ENCODE measurements around the gene ZNRF3.

Gene ZNRF3

GRCh38 chr22:29014293-29014692, 130.9 kb downstream of the ZNRF3 start:
- H3K9ac ChIP-seq (ENCODE audit: low read length): no peak overlapping the region
- TF ChIP-seq CTCF (IDR thresholded peaks at IDR 0.05; ENCODE audit: low read depth, low read length) (no peak), EZH2phosphoT487 (IDR thresholded peaks at IDR 0.05; ENCODE audit: low read depth) (no peak)
- H3K27me3 ChIP-seq (ENCODE audit: low read depth, low read length): no peaks in the 10 kb centered on the region
- peaks cover 15% of the 10 kb centered on the region; the same call in 1 of the 2 replicates for H4K20me1 ChIP-seq (ENCODE audit: insufficient read depth, low read length)
- H3K36me3 ChIP-seq (replicated peaks; ENCODE audit: low read depth, low read length): peaks cover 5% of the 10 kb centered on the region
- H3K9me3 ChIP-seq (ENCODE audit: insufficient read depth, low read length): no peaks in the 10 kb centered on the region
- no peak overlapping the region for H3K27ac ChIP-seq (ENCODE audit: low read length)
- no peak overlapping the region for H3K4me2 ChIP-seq (ENCODE audit: low read length)
- H3K4me3 ChIP-seq (ENCODE audit: low read length): no peak overlapping the region
- no peak overlapping the region for H2AFZ ChIP-seq (ENCODE audit: low read depth, low read length)
- H3K79me2 ChIP-seq (ENCODE audit: low read length): no peaks in the 10 kb centered on the region; the same call in 1 of the 2 replicates
- H3K4me1 ChIP-seq (ENCODE audit: low read length): peaks cover 11% of the 10 kb centered on the region

GRCh38 chr22:29014773-29015172, 131.4 kb downstream of the ZNRF3 start:
- Histone ChIP-seq H3K4me1 (ENCODE audit: low read length) (peaks cover 11% of the 10 kb centered on the region), H3K27me3 (ENCODE audit: low read depth, low read length) (no peaks in the 10 kb centered on the region), H3K9ac (ENCODE audit: low read length) (no peak overlapping the region), H3K79me2 (ENCODE audit: low read length) (no peaks in the 10 kb centered on the region; the same call in 1 of the 2 replicates), H3K4me2 (ENCODE audit: low read length) (no peak overlapping the region), H3K27ac (ENCODE audit: low read length) (no peak overlapping the region), H3K36me3 (replicated peaks; ENCODE audit: low read depth, low read length) (peaks cover 5% of the 10 kb centered on the region), H3K4me3 (ENCODE audit: low read length) (no peak overlapping the region), H3K9me3 (ENCODE audit: insufficient read depth, low read length) (no peaks in the 10 kb centered on the region), H4K20me1 (ENCODE audit: insufficient read depth, low read length) (peaks cover 15% of the 10 kb centered on the region; the same call in 1 of the 2 replicates), H2AFZ (ENCODE audit: low read depth, low read length) (no peak overlapping the region)
- TF ChIP-seq EZH2phosphoT487 (IDR thresholded peaks at IDR 0.05; ENCODE audit: low read depth): no peak
- no peak for TF ChIP-seq CTCF (IDR thresholded peaks at IDR 0.05; ENCODE audit: low read depth, low read length)

GRCh38 chr22:29016067-29016938, 132.9 kb downstream of the ZNRF3 start:
- Histone ChIP-seq H3K27ac (ENCODE audit: low read length) (no peak overlapping the region), H3K9me3 (ENCODE audit: insufficient read depth, low read length) (no peaks in the 10 kb centered on the region), H3K79me2 (ENCODE audit: low read length) (no peaks in the 10 kb centered on the region; the same call in 1 of the 2 replicates), H3K9ac (ENCODE audit: low read length) (no peak overlapping the region), H3K36me3 (replicated peaks; ENCODE audit: low read depth, low read length) (peaks cover 5% of the 10 kb centered on the region), H2AFZ (ENCODE audit: low read depth, low read length) (no peak overlapping the region), H3K4me3 (ENCODE audit: low read length) (no peak overlapping the region), H3K4me2 (ENCODE audit: low read length) (peak overlapping the region; percentile 40), H4K20me1 (ENCODE audit: insufficient read depth, low read length) (peaks cover 15% of the 10 kb centered on the region; the same call in 1 of the 2 replicates), H3K27me3 (ENCODE audit: low read depth, low read length) (no peaks in the 10 kb centered on the region), H3K4me1 (ENCODE audit: low read length) (peaks cover 11% of the 10 kb centered on the region)
- TF ChIP-seq EZH2phosphoT487 (IDR thresholded peaks at IDR 0.05; ENCODE audit: low read depth) (no peak), CTCF (IDR thresholded peaks at IDR 0.05; ENCODE audit: low read depth, low read length) (no peak)
